ENCODE data around the gene ADRA2B.

DNA sequence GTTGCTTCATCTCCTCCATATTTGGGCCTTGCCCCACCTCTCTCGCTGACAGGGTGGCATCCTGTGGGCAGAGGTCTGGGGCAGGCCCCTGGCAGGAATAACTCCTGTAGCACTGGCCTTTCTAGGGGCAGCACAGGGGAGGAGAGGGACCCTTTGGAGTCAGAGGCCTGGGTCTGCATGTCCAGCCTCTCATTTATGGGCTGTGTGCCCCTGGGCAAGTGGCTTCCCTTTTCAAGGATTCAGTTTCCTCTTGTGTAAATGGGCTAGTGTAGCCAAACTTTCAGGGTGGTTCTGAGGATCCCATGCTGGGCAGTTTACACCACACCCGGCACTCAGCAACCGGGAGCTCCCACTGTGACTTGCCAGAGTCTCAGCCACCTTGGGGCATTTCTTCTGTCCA, 23.4 kb downstream of the ADRA2B start:
- TF ChIP-seq, protein P1, sequence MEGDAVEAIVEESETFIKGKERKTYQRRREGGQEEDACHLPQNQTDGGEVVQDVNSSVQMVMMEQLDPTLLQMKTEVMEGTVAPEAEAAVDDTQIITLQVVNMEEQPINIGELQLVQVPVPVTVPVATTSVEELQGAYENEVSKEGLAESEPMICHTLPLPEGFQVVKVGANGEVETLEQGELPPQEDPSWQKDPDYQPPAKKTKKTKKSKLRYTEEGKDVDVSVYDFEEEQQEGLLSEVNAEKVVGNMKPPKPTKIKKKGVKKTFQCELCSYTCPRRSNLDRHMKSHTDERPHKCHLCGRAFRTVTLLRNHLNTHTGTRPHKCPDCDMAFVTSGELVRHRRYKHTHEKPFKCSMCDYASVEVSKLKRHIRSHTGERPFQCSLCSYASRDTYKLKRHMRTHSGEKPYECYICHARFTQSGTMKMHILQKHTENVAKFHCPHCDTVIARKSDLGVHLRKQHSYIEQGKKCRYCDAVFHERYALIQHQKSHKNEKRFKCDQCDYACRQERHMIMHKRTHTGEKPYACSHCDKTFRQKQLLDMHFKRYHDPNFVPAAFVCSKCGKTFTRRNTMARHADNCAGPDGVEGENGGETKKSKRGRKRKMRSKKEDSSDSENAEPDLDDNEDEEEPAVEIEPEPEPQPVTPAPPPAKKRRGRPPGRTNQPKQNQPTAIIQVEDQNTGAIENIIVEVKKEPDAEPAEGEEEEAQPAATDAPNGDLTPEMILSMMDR (IDR thresholded peaks at IDR 0.05) = no peak
- no peak for TF ChIP-seq EP300 (IDR thresholded peaks at IDR 0.05; ENCODE audit: low read depth)
- TF ChIP-seq POLR2A (IDR thresholded peaks at IDR 0.05) = no peak
